ENCODE results near the gene OTOS. TPM values are rescaled to one million over a fixed set of nuclear protein-coding genes. Genes with fewer than 3 reads are reported as not detected.

OTOS gene
- total and polyA plus RNA-seq, 4 donors, result not detected

GRCh38 chr2:240129731-240130392 lies 10.6 kb downstream of the OTOS start:
- H3K9me3 ChIP-seq (ENCODE audit: control insufficient read depth in 4 of 4, low read length in 3 of 4), result no peaks in the 10 kb centered on the region
- H3K4me1 ChIP-seq (ENCODE audit: control insufficient read depth in 4 of 4, insufficient read depth in 4 of 4, low read length in 3 of 4), result peaks cover 3 to 7% (median 5%) of the 10 kb centered on the region in 4 donors
- no peak overlapping the region for H3K27ac ChIP-seq (ENCODE audit: low read depth in 1 of 2, low read length in 2 of 2)
- DNase-seq (ENCODE audit: low spot score), result no peak
- 97% methylated on average over 22 of the region's 22 CpGs for WGBS
- peaks cover 8 to 65% (median 33%) of the 10 kb centered on the region in 4 donors for H3K36me3 ChIP-seq (ENCODE audit: control insufficient read depth in 4 of 4, insufficient read depth in 3 of 4, low read depth in 1 of 4, low read length in 3 of 4)
- H3K9ac ChIP-seq (ENCODE audit: low read depth in 1 of 2, low read length in 2 of 2), result no peak overlapping the region
- no peaks in the 10 kb centered on the region for H3K27me3 ChIP-seq (ENCODE audit: control insufficient read depth in 4 of 4, insufficient read depth in 4 of 4, low read length in 3 of 4)
- no peak for TF ChIP-seq HNF4G (IDR thresholded peaks at IDR 0.05)
- no peak for TF ChIP-seq EGR1 (IDR thresholded peaks at IDR 0.05; ENCODE audit: low read depth in 2 of 2)
- TF ChIP-seq ZBTB33 (IDR thresholded peaks at IDR 0.05), result no peak
- no peak for TF ChIP-seq FOXA1 (IDR thresholded peaks at IDR 0.05)
- TF ChIP-seq REST (IDR thresholded peaks at IDR 0.05), result no peak
- TF ChIP-seq RXRA (IDR thresholded peaks at IDR 0.05), result no peak
- TF ChIP-seq HNF4A (conservative IDR thresholded peaks at IDR 0.05), result no peak
- TF ChIP-seq TAF1 (conservative IDR thresholded peaks at IDR 0.05), result no peak
- TF ChIP-seq ATF3 (IDR thresholded peaks at IDR 0.05), result no peak
- no peak for TF ChIP-seq NR2F2 (IDR thresholded peaks at IDR 0.05)
- no peak for TF ChIP-seq FOXA2 (IDR thresholded peaks at IDR 0.05)
- no peak for TF ChIP-seq GABPA (IDR thresholded peaks at IDR 0.05 in 1 of 2, conservative IDR thresholded peaks at IDR 0.05 in 1 of 2)
- H3K4me3 ChIP-seq (ENCODE audit: low read depth in 1 of 3, low read length in 3 of 3), result no peak overlapping the region

- no peaks in the 10 kb centered on the region for H3K27me3 ChIP-seq (ENCODE audit: control insufficient read depth in 4 of 4, insufficient read depth in 4 of 4, low read length in 3 of 4)
- 94% methylated on average over 7 of the region's 7 CpGs for WGBS
- H3K9ac ChIP-seq (ENCODE audit: low read depth in 1 of 2, low read length in 2 of 2), result no peak overlapping the region
- peaks cover 8 to 65% (median 33%) of the 10 kb centered on the region in 4 donors for H3K36me3 ChIP-seq (ENCODE audit: control insufficient read depth in 4 of 4, insufficient read depth in 3 of 4, low read depth in 1 of 4, low read length in 3 of 4)
- peaks cover 0 to 1% (median under 1%) of the 10 kb centered on the region in 4 donors for H3K4me1 ChIP-seq (ENCODE audit: control insufficient read depth in 4 of 4, insufficient read depth in 4 of 4, low read length in 3 of 4)
- DNase-seq (ENCODE audit: low spot score), result no peak
- H3K9me3 ChIP-seq (ENCODE audit: control insufficient read depth in 4 of 4, low read length in 3 of 4), result no peaks in the 10 kb centered on the region
- no peak overlapping the region for H3K4me3 ChIP-seq (ENCODE audit: low read depth in 1 of 3, low read length in 3 of 3)
- no peak overlapping the region for H3K27ac ChIP-seq (ENCODE audit: low read depth in 1 of 2, low read length in 2 of 2)
- no peak for TF ChIP-seq FOXA1 (IDR thresholded peaks at IDR 0.05)
- no peak for TF ChIP-seq JUND (IDR thresholded peaks at IDR 0.05)
- TF ChIP-seq MAX (IDR thresholded peaks at IDR 0.05), result no peak
- TF ChIP-seq TAF1 (conservative IDR thresholded peaks at IDR 0.05), result no peak
- TF ChIP-seq RXRA (IDR thresholded peaks at IDR 0.05), result no peak
- TF ChIP-seq FOXA2 (IDR thresholded peaks at IDR 0.05), result no peak
- TF ChIP-seq ATF3 (IDR thresholded peaks at IDR 0.05), result no peak
- TF ChIP-seq REST (IDR thresholded peaks at IDR 0.05), result no peak
- no peak for TF ChIP-seq CTCF (IDR thresholded peaks at IDR 0.05; ENCODE audit: low read depth, low read length, missing input control)
- TF ChIP-seq SP1 (IDR thresholded peaks at IDR 0.05), result no peak
- TF ChIP-seq RAD21 (IDR thresholded peaks at IDR 0.05), result no peak
- TF ChIP-seq NR2F2 (IDR thresholded peaks at IDR 0.05), result no peak
- no peak for TF ChIP-seq GABPA (IDR thresholded peaks at IDR 0.05 in 1 of 2, conservative IDR thresholded peaks at IDR 0.05 in 1 of 2)
Measured at GRCh38 chr2:240129311-240129710, 11.1 kb downstream of the OTOS start.

Measured in liver (tissue), 9 donors.